ENCODE results near the gene LAMTOR3.

DNA sequence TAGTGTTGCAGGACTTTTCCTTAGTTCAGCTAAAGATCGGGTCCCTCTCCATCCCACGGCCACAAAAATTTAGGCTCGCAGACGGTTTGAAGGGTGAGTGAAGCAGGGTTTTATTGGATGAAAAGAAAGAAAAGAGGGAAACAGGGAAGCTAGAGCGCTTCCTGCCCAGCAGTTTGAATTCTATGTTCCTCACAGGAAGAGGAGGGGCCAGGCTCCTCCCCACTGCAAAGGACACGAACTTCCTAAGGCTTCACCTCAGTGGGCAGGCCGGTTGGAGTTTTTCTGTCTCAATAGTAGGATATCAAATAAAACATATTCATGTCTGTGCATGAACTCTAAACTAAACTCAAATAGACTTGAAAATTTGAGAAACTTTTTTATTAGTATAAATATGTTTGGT lies 50.2 kb downstream of the LAMTOR3 start:
- TF ChIP-seq, protein P1, sequence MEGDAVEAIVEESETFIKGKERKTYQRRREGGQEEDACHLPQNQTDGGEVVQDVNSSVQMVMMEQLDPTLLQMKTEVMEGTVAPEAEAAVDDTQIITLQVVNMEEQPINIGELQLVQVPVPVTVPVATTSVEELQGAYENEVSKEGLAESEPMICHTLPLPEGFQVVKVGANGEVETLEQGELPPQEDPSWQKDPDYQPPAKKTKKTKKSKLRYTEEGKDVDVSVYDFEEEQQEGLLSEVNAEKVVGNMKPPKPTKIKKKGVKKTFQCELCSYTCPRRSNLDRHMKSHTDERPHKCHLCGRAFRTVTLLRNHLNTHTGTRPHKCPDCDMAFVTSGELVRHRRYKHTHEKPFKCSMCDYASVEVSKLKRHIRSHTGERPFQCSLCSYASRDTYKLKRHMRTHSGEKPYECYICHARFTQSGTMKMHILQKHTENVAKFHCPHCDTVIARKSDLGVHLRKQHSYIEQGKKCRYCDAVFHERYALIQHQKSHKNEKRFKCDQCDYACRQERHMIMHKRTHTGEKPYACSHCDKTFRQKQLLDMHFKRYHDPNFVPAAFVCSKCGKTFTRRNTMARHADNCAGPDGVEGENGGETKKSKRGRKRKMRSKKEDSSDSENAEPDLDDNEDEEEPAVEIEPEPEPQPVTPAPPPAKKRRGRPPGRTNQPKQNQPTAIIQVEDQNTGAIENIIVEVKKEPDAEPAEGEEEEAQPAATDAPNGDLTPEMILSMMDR (IDR thresholded peaks at IDR 0.05): no peak
- no peak for TF ChIP-seq EZH2phosphoT487 (IDR thresholded peaks at IDR 0.05; ENCODE audit: borderline replicate concordance, low read depth)
- TF ChIP-seq RCOR1 (IDR thresholded peaks at IDR 0.05; ENCODE audit: low read length): no peak

Measured in SK-N-SH (cell line).